ENCODE data around the gene WDR7. TPM values are rescaled to one million over a fixed set of nuclear protein-coding genes. Genes with fewer than 3 reads are reported as not detected.

The WDR7 gene
- total and polyA plus RNA-seq, 2 of the 4 experiments (the other 2 are of a cell fraction) = 3.7 to 23.3 TPM

- ATAC-seq (ENCODE audit: low read depth) = no peak
- Histone ChIP-seq H4K8ac (ENCODE audit: low read depth in 2 of 2, low read length in 2 of 2) (no peak overlapping the region), H3K79me1 (ENCODE audit: low read depth in 1 of 2, low read length in 2 of 2) (no peaks in the 10 kb centered on the region; a peak in 1 of 4 replicates), H2BK15ac (ENCODE audit: low read depth, low read length) (no peak overlapping the region), H3K4me1 (ENCODE audit: control insufficient read depth, insufficient read depth, low read length) (0 out of 2 replicates have a peak, but pooled peaks cover 4% of the 10 kb centered on the region), H2BK20ac (ENCODE audit: low read depth, low read length) (no peak overlapping the region), H3K9me3 (ENCODE audit: control insufficient read depth, insufficient read depth, low read length) (no peaks in the 10 kb centered on the region), H2BK120ac (ENCODE audit: low read depth, low read length) (no peak overlapping the region), H4K5ac (ENCODE audit: low read depth, low read length) (no peak overlapping the region), H3K9ac (ENCODE audit: low read depth, low read length) (no peak overlapping the region), H3K9me1 (ENCODE audit: insufficient read depth, low read length) (no peaks in the 10 kb centered on the region), H3K4ac (ENCODE audit: low read depth, low read length) (no peak overlapping the region), H2AK9ac (replicated peaks; ENCODE audit: low read depth, low read length, poor library complexity) (no peak overlapping the region), H3K18ac (ENCODE audit: low read depth, low read length) (no peak overlapping the region), H3K14ac (replicated peaks; ENCODE audit: low read depth, low read length) (no peak overlapping the region), H3K27me3 (ENCODE audit: control insufficient read depth, insufficient read depth, low read length) (no peaks in the 10 kb centered on the region), H4K91ac (ENCODE audit: insufficient read depth, low read depth, low read length) (no peak overlapping the region), H3K56ac (ENCODE audit: extremely low read depth, insufficient read depth, low read length) (no peak overlapping the region), H3K27ac (ENCODE audit: insufficient read depth, low read length) (no peak overlapping the region), H3K23ac (ENCODE audit: low read depth, low read length) (no peak overlapping the region), H2BK5ac (ENCODE audit: low read depth, low read length, poor library complexity, severe bottlenecking) (no peak overlapping the region), H4K20me1 (ENCODE audit: insufficient read depth, low read length) (no peaks in the 10 kb centered on the region), H2AK5ac (ENCODE audit: low read depth, low read length) (no peak overlapping the region), H3K36me3 (ENCODE audit: control insufficient read depth, insufficient read depth, low read length) (0 out of 2 replicates have a peak, but pooled peaks cover 2% of the 10 kb centered on the region), H2AFZ (replicated peaks; ENCODE audit: low read length, poor library complexity) (no peak overlapping the region), H3K4me3 (ENCODE audit: insufficient read depth, low read depth, low read length) (no peak overlapping the region), H3K4me2 (ENCODE audit: low read depth, low read length) (no peak overlapping the region)
- intact Hi-C loops (cut with micrococcal nuclease) (no loop called here), in situ Hi-C loops (cut with MboI; ENCODE audit: low sequenced_read_pairs) (no loop called here), dilution Hi-C loops (cut with HindIII; ENCODE audit: low sequenced_read_pairs, unreplicated experiment) (no loop called here)
- no peak for DNase-seq
- no CpG with 5 or more reads among the region's 3 CpGs for WGBS, 2 experiments (ENCODE audit: extremely low coverage in 2 of 2, insufficient read length in 1 of 2)
- no TSS peak for BruUV-seq (replicated peaks)
- TF ChIP-seq MAZ (IDR thresholded peaks at IDR 0.05; ENCODE audit: borderline replicate concordance, low read depth, low read length) (no peak), RFX5 (IDR thresholded peaks at IDR 0.05; ENCODE audit: low read depth, low read length) (no peak), CHD1 (IDR thresholded peaks at IDR 0.05; ENCODE audit: low read depth, low read length) (no peak), RAD21 (IDR thresholded peaks at IDR 0.05; ENCODE audit: low read length) (no peak), FOS (IDR thresholded peaks at IDR 0.05; ENCODE audit: low read depth, low read length) (no peak), POLR2A (IDR thresholded peaks at IDR 0.05; ENCODE audit: low read depth, low read length) (no peak), CEBPB (IDR thresholded peaks at IDR 0.05; ENCODE audit: low read depth, low read length) (no peak), MAFK (IDR thresholded peaks at IDR 0.05; ENCODE audit: low read depth, low read length) (no peak), NFE2L2 (IDR thresholded peaks at IDR 0.05; ENCODE audit: low read depth, low read length) (no peak), USF2 (IDR thresholded peaks at IDR 0.05; ENCODE audit: low read depth, low read length) (no peak), SMC3 (IDR thresholded peaks at IDR 0.05; ENCODE audit: low read depth, low read length) (no peak), BHLHE40 (IDR thresholded peaks at IDR 0.05; ENCODE audit: low read depth, low read length) (no peak), RCOR1 (IDR thresholded peaks at IDR 0.05; ENCODE audit: insufficient replicate concordance, low read length) (no peak), ELK1 (IDR thresholded peaks at IDR 0.05; ENCODE audit: borderline replicate concordance, low read depth, low read length) (no peak), CTCF (conservative IDR thresholded peaks at IDR 0.05; ENCODE audit: low read depth, low read length) (no peak), MXI1 (IDR thresholded peaks at IDR 0.05; ENCODE audit: borderline replicate concordance, low read depth, low read length) (no peak)
- ChIA-PET POLR2A (ENCODE audit: unreplicated experiment) (no interaction called here), CTCF (interaction anchor here (0.6 kb wide), 1 partner anchor 151 kb away, joined by 3 read pairs; no protein-coding TSS in a partner anchor)
These were observed 286.8 kb downstream of the WDR7 start for GRCh38 chr18:56937874-56938430.
